C4-2B (cell line): ENCODE measurements around the gene FAM131B.

Experiments
- ZFX ChIP-seq: fragments of 450-650 bp; IDR thresholded peaks from 2 replicates; pipeline ENCODE4 v1.6.1; 2017
- TF ChIP-seq, protein P1 (sequence below): fragments of 450-650 bp; conservative IDR thresholded peaks from 2 replicates; pipeline ENCODE4 v1.5.1; 2017; ENCODE audit warnings: mild to moderate bottlenecking

DNA sequence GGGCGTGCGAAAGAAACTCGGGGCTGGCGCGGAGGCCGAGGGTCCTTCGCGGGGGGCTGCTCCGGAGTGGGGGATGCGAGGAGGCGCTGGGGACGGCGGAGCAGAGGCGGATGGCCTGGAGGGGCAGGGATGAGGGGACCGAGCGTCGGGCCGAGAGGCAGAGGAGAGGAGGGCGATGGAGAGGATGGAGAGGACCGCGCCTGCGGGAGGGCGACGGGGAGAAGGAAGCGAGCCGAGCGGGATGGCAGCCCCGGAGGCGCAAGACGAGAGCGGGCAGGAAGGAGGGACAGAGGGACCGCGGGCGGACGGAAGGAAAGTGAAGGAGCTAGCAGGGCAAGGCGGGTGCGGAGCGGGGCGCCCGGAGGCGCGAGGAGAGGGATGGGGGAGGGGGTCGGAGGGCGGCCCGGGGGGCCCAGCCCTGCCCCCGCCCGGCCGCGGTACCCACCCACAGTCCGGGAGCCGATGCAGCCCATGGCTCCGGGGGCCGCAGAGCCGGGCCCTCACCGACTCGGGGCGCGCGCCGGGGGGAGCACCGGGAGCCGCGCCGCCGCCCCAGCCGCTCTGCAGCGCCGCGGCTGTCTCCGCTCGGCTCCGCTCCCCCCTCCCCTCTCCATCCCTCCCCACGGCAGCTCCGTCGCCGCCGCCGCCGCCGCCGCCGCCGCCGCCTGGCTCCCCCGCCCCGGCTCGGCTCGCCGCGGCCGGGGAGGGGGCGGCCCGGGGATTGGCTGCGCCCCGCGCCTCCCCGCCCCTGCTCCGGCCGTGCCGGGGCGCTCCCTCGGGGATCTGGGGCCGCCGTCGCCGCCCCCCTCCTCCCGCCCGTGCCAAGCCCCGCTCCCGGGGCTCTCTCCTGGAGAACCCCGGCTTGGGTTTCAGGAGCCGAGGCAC lies at the start of gene FAM131B:
- TF ChIP-seq, protein P1, sequence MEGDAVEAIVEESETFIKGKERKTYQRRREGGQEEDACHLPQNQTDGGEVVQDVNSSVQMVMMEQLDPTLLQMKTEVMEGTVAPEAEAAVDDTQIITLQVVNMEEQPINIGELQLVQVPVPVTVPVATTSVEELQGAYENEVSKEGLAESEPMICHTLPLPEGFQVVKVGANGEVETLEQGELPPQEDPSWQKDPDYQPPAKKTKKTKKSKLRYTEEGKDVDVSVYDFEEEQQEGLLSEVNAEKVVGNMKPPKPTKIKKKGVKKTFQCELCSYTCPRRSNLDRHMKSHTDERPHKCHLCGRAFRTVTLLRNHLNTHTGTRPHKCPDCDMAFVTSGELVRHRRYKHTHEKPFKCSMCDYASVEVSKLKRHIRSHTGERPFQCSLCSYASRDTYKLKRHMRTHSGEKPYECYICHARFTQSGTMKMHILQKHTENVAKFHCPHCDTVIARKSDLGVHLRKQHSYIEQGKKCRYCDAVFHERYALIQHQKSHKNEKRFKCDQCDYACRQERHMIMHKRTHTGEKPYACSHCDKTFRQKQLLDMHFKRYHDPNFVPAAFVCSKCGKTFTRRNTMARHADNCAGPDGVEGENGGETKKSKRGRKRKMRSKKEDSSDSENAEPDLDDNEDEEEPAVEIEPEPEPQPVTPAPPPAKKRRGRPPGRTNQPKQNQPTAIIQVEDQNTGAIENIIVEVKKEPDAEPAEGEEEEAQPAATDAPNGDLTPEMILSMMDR = no peak
- TF ChIP-seq ZFX = no peak
